ENCODE measurements around the gene SPTBN4.
"Not testable (repeated sequence)": the region's sequence is repeated elsewhere in the genome, so short reads cannot be mapped to it uniquely, and the experiment has no call there.

SPTBN4 gene

DNA sequence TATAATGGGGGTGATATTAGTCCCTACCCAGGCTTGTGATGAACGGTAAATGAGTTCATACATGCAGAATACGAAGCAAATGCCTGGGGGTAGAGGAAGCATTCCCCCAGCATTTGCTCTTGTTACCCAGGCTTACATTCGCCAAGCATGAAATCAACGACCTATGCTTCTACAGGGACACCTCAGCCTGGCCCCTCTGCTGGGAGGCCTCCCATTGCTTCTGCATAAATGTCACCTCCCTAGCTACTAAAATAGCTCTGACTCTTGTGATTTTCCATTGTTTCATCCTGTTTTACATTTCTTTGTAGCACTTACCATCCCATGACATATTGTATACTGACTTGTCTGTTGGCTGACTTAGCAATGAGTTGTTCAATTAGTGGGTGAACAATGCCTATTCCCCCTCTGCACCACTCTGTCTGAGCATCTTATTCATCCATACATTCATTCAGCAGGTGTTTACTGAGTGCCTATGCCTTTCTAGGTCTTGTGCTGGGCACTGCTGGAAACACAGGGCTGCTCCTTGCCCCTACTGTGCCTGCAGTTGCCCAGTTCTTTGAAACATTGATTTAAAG is 47.0 kb downstream of the SPTBN4 start:
- no peak overlapping the region for H3K4me3 ChIP-seq (ENCODE audit: low read length)
- no peak for TF ChIP-seq ZNF274 (IDR thresholded peaks at IDR 0.05; ENCODE audit: low read depth, low read length)

GRCh38 chr19:40517248-40517647 is 50.4 kb downstream of the SPTBN4 start:
- no peak overlapping the region for H3K4me3 ChIP-seq (ENCODE audit: low read length)
- TF ChIP-seq ZNF274 (IDR thresholded peaks at IDR 0.05; ENCODE audit: low read depth, low read length): no peak

GRCh38 chr19:40519352-40520322 is 52.8 kb downstream of the SPTBN4 start:
- no peak for TF ChIP-seq ZNF274 (IDR thresholded peaks at IDR 0.05; ENCODE audit: low read depth, low read length)
- H3K4me3 ChIP-seq (ENCODE audit: low read length): no peak overlapping the region

- no peak overlapping the region for H3K4me3 ChIP-seq (ENCODE audit: low read length)
- TF ChIP-seq ZNF274 (IDR thresholded peaks at IDR 0.05; ENCODE audit: low read depth, low read length): no peak
Measured at GRCh38 chr19:40521276-40521675, 54.5 kb downstream of the SPTBN4 start.

GRCh38 chr19:40521900-40522299 is 55.1 kb downstream of the SPTBN4 start:
- not testable (repeated sequence) for H3K4me3 ChIP-seq (ENCODE audit: low read length)

- TF ChIP-seq ZNF274 (IDR thresholded peaks at IDR 0.05; ENCODE audit: low read depth, low read length): no peak
- no peak overlapping the region for H3K4me3 ChIP-seq (ENCODE audit: low read length)
Measured at GRCh38 chr19:40523322-40524047, 56.7 kb downstream of the SPTBN4 start.

- TF ChIP-seq ZNF274 (IDR thresholded peaks at IDR 0.05; ENCODE audit: low read depth, low read length): no peak
- no peak overlapping the region for H3K4me3 ChIP-seq (ENCODE audit: low read length)
Measured at GRCh38 chr19:40524133-40524549, 57.3 kb downstream of the SPTBN4 start.

DNA sequence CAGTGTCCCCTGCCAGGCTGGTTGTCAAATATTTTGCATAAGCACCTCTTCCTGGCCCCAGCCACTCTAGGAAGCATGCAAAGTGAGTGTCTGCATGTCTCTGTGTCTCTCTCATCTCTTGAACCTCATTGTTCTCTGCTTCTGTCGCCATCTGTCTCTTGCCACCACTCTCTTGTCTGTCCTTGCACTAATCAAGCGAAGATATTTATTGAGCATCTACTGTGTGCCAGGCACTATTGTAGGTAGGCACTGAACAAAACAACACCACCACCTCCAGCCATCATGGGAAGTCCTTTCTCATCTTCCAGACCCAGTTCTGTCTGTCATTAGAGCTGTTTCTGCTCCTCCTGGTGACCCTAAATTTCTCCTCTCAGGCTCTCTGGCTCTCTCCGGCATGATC is 57.9 kb downstream of the SPTBN4 start:
- TF ChIP-seq ZNF274 (IDR thresholded peaks at IDR 0.05; ENCODE audit: low read depth, low read length): no peak
- H3K4me3 ChIP-seq (ENCODE audit: low read length): no peak overlapping the region

DNA sequence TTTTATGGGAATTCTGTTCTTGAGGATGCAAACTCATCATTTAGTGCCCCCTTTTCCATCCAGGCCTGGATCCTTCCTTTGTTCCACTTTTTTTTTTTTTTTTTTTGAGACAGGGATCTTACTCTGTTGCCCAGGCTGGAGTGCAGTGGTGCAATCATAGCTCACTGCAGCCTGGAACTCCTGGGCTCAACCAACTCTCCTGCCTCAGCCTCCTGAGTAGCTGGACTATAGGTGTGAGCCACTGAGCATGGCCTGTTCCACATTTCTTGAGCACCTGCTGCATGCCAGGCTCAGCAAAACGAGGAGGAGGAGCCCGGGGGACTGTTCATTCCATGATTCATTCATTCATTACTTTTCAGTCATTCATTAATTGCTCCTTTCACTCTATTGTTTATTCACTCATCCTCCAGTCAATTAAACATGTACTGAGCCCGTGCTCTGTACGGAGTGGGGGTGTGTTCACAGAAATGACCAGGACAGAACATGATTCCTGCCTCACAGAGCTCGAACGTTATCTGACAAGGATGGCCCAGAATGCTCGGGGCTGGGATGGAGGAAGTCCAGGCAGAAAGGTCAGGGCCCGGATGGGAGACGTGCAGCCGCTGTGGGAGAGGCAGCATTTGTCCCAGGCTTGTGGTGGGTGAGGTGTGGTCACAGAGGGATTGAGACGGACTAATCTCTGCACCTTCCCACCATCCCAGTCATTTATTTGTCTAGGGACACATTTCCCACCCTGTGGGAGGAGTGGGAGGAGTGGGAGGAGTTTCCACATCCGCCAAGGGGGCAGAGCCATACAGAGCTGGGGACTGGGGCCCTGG is 58.6 kb downstream of the SPTBN4 start:
- no peak overlapping the region for H3K4me3 ChIP-seq (ENCODE audit: low read length)
- TF ChIP-seq ZNF274 (IDR thresholded peaks at IDR 0.05; ENCODE audit: low read depth, low read length): no peak

DNA sequence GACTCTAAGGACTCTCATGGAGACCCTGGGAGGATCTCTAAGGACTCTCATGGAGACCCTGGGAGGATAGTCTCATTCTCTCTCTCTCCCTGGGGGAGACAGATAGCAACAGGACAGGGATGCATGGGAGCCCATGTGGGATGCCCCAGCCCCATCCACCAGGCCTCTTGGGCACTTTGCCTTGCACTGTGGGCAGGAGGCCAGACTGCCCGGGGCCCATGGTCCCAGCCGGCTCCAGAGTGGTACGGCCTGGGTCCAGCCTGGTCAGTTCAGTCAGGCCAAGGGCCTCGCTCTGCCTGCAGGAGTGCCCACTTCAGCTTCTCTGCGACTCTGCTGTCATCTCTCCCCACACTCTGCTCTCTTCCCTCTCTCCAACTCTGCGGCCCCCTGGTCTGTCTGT is 61.3 kb downstream of the SPTBN4 start:
- no peak for TF ChIP-seq ZNF274 (IDR thresholded peaks at IDR 0.05; ENCODE audit: low read depth, low read length)

DNA sequence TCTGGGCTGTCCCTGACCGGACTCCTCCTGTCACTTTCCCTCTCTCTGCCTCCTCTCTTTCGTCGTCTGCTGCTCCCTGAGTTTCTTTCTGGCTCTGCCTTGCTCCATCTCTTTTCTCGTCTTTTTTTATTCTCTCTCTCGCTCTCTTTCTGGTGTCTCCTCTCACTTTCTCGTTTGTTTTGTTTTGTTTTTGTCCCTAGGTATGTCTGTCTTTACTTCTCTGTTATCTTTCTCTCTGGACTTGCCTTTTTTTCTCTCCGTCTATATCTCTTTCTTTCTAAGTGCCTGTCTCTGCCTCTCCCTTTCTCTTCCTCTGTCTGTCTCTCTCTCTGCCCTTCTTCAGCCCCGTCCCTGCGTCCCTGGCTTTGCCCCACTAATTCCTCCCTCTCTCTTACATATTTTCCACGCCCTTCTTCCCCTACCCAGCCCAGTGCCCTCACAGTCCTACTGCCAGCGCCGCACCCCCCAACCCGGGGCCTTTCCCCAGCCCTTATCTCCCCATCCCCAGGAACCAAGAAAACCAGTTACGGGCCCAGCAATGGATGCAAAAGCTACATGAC is 61.8 kb downstream of the SPTBN4 start:
- TF ChIP-seq ZNF274 (IDR thresholded peaks at IDR 0.05; ENCODE audit: low read depth, low read length): no peak
- no peak overlapping the region for H3K4me3 ChIP-seq (ENCODE audit: low read length)

More for the DNA sequence above, 61.3 kb downstream of the SPTBN4 start:
- H3K4me3 ChIP-seq (ENCODE audit: low read length): no peak overlapping the region

GRCh38 chr19:40529093-40529954 is 62.5 kb downstream of the SPTBN4 start:
- peak overlapping the region; percentile 31; the same call in 1 of the 2 replicates for H3K4me3 ChIP-seq (ENCODE audit: low read length)
- TF ChIP-seq ZNF274 (IDR thresholded peaks at IDR 0.05; ENCODE audit: low read depth, low read length): no peak

Measured in GM08714 (cell line).